Kasumi-1 (cell line): ENCODE measurements around the gene CTNND2.
A peak's percentile ranks its signal among the peaks of the same experiment; 100 is the strongest.
"Not testable (repeated sequence)": the region's sequence is repeated elsewhere in the genome, so short reads cannot be mapped to it uniquely, and the experiment has no call there.

Source experiments
- DNase-seq, 2 experiments: peaks; one replicate each; lab custom pipeline; 2025; lab: John Stamatoyannopoulos, UW

Gene CTNND2

DNA sequence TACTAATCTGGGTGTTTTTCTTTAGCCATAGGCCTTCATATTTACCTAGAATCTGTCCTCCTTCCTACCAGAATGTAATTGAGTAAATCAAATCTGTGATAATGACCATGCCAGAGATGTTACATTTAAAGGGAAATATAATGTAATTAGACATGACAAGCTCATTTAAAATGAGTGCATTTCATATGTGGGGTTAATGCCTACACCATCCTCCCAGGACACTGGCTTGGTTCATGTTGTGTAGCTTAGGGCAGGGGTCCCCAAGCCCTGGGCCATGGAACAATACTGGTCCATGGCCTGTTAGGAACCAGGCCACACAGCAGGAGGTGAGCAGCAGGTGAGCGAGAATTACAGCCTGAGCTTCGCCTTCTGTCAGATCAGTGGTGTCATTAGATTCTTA is 866.3 kb downstream of the CTNND2 start:
- DNase-seq: no peak

DNA sequence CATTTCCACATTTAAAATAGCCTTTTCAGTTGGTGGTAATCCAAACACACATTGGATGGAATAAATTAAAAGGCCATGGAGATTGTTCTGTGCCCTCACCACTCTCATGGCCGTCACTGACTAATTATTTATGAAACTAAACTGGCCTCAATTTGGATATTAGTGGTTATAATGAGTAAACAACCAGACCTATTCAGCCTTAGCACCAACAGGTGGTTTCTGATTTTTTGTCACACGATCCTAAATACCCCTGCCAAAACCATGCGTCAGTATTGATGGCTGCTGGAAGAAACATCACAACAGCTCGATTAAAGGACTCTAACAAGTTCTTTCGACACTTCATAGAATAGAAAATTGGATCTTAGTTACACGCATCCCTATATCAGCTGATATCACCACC is 867.2 kb downstream of the CTNND2 start:
- DNase-seq: no peak

DNA sequence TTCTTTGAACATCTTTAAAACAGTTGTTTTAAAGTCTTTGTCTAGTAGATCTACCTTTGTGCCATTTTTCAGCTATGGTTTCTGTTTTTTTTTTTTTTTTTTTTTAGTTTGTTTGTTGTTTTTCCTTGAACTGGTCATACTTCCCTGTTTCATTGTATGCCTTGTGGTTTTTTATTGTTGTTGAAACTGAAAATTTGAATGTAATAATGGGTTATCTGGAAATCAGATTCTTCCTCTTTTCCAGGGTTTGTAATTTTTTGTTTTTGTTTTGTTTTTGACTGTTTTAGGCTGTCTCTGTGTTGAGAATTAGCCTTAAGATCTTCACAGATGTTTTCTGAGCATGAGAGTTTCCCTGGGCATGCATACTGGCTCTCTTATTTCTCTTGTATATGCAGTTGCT is 873.6 kb downstream of the CTNND2 start:
- DNase-seq: no peak

DNA sequence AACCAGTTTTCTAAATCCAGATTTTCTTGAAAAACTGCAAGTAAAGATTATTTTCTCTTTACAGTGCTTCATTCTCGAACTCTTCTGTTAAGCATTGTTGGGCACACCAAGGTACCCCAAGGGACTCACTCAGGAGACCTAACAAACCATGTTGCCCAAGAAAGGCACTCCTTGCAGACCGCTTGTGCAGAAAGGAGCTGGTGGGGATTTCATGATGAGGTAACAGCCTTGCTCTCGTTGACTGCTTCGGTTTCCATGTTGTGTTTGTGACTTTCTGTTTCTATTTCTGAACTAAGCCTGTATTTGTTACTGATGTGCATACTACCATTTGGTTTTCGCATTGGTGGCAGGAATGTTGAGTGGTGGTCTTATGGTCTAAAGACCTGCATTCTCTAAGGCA is 876.6 kb downstream of the CTNND2 start:
- DNase-seq: no peak

DNA sequence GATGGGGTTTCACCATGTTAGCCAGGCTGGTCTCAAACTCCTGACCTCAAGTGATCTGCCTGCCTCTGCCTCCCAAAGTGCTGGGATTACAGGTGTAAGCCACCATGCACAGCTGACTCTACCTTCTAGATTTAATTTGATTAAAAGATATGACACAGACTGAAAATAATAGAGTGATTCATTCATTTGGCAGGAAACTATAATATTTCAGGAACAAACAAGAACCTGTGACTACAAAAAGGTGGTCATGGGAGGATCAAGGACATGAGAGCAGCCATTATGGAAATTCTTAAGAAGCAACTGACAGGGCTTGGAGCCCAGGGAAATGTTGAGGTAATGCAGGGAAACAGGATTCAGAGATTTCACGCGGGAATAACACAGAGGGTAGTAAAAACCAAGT is 877.7 kb downstream of the CTNND2 start:
- DNase-seq: no peak

DNA sequence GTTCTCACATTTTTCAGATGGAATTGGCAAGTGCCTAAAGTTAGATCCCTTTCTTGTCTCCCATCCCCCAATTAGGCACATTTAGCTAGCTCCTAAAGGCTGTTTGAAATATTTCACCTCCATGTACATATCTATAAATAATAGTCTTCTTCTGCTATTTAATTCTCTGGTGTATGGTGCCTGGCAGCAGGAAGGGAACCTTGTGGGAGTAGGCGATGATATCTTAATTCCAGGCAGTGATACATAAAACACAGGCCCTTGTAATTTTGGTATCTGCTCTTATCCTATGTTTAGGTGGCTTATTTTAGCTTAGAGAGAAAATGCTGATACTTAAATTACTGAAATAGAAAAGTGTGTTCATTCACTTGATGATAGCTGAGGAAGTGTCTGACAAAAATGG is 880.3 kb downstream of the CTNND2 start:
- no peak for DNase-seq

DNA sequence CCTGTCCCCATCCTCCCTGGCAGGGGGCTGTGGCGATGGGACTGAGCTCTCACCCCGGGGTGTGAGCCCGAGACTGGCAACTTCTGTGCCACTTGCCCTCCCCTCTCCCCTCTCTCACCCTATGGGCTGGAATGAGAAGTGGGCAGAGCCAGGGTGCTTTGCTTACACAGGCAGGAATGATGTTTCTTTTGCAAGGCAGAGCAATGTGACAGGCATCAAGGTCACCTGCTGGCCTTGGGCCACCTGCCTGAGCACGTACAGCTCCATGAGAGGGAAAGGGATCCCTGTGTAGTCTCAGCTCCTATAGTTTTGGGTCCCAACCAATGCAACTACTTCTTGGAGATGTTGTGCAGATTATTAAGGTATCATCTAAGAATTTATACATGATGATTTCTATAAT is 890.5 kb downstream of the CTNND2 start:
- DNase-seq: no peak

DNA sequence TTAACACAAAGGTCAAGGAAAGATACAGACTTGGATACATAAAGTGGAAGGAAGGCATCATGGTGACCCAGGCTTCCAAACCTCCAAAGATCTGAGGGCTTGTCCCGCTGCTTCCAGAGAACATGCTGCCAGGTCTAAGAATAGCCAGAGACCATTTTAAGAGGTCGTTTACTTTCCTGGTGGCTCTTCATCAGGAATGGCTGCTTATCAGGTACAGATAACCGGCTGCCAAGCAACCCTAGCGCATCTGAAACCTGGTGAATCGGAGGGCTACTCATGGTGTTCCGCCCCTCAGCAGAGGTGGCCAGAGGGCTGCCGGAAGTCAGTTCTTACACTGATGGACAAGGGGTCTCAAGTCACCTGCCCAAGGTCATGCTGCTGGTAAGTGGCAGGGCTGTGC is 892.0 kb downstream of the CTNND2 start:
- no peak for DNase-seq

DNA sequence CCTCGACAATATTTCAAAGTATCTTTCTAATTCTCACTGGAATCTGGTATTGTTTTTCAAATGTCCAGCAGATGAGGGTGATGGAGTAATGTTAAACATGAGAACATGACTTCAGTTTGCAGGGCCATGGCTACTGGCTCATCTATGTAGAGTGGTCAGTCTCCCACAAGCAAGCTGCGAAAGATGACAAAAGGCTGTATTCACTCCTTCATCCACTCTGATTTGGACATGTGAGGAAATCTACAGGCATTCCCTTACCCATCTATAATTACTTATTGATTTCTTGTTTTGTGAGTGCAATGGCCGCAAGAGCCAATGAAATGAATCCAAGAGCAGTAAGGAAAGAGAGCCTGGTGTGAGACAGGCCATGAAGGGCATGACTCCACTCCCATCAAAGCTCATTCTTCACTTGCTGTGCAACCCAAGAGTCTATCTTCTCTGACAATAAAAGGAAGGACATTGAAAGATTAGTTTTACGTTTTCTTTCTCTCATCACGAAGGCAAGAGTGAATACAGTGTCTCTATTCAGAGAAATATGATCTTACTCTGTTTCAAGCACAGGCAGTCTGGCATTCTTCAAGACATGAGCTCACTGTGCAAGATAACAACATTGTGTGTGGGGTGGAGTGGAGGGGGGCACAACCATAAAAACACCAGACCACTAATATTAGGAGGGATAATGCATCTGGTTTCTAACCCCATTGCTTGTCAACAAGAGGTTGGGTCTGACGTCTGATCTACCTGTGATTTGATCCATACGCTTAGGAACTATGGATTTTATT is 893.6 kb downstream of the CTNND2 start:
- DNase-seq: no peak

DNA sequence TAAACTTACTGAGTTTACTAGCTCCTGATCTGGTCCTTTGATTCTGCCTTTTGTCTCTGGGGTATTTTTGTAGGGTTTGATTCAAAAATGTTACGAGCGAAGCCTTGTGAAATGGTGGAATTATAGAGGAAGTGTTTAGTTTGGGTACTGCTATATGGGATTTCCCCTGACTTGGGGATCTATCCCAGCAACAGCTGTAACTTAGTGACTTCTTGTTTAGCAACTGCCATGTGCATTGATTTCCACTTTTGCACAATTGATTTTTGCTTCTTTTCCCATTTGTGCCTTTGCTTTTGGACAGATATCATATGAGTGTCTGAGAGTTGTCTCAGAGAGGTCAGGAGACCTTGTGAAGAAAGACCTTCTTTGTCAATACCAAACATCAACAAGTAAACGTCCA is 894.7 kb downstream of the CTNND2 start:
- no peak for DNase-seq

DNA sequence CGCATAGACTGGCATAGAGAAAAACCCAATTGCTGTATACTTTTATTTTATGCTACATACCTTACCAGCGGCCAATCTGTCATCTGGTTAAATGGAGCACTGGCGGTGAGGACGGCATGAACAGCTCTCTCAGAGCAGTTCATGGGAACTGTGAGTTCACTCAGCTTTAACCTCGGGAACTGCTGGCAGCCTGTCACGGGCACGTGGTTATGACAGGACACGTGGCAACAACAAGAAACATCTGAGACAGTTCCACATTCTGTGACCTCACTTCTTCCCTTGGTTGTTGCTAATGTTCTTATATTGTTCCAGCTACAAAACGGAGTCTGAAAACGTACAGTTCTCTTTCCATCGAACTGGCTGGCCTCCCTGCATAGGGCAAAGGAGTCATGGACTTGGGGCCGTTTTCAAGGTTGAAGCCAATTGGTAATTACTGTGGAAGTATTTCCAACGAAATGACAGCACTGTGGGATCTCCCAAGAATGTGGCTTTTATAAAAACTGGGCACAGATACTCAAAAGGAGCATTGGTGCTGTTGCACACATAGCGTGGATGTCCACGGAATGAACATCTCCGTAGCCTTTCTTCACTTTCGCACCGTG is 896.9 kb downstream of the CTNND2 start:
- DNase-seq: no peak

DNA sequence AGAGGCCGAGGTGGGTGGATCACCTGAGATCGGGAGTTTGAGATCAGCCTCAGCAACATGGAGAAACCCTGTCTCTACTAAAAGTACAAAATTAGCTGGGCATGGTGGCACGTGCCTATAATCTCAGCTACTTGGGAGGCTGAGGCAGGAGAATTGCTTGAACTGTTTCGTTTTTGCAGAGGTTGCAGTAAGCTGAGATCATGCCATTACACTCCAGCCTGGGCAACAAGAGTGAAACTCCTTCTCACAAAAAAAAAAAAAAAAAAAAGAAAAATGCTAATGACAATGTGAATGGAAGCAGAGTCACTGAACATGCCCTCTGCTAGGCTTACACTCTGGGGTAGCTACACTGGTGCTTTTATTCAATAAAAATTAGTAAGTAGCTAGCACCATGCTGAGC is 899.7 kb downstream of the CTNND2 start:
- DNase-seq: not testable (repeated sequence)

DNA sequence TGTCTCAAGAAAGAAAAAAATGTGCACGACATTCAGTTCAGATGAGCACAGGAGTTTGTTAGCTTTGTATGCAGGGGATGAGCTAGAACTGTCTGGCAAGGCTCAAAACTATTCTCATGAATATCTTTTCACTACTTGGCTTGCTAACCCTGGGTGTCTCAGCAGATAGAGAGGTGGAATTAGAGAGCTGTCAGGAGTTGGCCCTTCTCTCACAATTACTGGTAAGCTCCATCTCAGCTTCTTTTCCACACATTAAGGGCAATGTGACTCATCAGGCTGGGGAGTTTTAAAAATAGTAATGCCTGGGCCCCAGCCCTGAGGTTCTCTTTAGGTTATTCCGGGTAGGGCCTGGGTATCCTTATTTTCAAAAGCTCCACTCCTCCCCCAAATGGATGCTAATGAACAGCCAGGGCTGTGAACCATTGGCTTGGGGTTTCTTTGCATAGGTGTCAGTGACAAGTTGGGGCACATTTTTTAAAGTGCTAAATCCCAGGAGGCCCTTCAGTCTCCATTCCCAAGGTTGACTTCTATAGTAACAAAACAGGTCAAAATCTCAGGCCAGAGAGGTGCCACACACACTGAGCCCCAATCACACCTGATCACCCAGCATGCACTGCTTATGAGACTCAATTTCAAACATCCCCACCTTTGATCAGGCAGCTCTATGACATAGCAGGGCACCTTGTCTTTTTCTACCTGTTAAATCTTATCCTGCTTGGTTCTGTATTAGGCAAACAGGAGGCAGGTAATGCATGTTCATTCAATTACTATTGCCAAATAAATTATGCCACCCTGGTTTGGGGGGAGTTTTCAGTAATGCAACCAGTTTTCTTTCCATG is 903.5 kb downstream of the CTNND2 start:
- DNase-seq: no peak

DNA sequence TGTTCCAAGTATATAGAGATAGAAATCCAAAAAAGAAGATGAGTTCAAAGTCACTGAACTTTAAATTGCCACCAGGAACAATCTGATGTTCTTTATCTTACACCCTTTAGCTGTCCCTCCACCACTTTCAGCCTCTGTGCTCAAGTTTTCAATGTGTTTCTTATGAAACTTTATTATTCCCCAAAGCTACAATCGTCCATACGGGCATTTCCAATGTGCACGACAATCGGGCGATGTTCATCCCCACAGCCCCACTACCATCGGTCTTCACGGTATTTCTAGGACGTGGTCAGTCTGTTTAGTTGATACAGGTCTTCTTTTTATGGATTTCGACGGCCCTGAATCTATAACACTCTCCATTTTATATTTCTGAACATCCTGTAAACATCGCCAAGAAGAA is 904.5 kb downstream of the CTNND2 start:
- DNase-seq: no peak

DNA sequence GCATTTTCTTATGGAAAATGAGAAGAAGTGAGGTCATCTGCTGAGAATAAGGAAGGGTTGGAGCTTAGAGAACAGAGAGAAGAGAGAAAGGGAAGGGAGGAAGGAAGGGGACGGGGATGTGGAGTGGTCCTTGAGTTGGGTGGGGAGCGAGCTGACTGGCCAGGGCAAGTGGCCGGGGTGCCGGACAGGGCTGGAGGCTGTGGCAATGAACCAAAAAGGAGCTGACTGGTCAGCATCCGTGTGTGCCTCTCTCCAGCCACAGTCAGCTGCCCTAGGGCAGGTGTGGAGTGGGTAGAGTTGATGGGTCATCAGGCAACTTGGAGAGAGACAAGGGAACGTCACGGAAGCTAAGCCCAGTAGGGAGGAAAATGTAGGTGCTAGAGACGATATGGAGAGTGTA is 908.4 kb downstream of the CTNND2 start:
- no peak for DNase-seq

DNA sequence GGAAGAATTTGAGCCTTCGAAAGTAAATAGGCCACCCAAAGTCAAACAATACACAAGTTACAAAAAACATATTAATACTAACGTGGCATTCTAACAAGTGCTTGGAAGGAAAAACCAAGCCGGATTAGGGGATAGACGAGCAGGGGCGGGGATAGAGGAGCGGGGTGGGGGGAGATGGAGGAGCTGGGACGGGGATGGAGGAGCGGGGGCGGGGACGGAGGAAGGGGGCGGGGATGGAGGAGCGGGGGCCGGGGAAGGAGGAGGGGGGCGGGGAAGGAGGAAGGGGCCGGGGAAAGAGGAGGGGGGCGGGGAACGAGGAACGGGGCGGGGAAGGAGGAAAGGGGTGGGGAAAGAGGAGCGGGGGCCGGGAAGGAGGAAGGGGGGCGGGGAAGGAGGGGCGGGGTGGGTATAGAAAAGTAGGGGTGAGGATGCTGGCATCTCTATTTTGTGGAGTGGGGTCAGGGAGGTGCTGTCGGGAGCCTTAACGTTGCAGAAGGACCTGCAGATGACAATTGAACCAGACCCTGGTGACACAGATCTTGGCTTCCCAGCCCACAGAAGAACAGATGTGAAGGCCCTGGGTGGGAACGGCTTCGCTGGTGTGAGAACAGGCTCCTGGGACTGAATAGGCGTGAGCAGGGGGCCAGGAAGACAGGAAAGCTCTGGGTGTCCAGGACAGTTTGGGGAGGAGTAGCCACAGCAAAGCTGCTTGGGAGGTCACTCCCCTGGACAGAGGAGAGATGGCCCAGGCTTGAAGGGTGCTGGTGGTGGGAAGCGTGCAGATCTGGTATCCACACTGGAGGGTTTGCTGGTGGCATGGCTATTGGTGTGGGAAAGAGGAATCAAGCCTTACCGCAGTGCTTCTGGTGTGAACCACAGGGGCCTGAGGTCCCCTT is 909.9 kb downstream of the CTNND2 start:
- no peak for DNase-seq

DNA sequence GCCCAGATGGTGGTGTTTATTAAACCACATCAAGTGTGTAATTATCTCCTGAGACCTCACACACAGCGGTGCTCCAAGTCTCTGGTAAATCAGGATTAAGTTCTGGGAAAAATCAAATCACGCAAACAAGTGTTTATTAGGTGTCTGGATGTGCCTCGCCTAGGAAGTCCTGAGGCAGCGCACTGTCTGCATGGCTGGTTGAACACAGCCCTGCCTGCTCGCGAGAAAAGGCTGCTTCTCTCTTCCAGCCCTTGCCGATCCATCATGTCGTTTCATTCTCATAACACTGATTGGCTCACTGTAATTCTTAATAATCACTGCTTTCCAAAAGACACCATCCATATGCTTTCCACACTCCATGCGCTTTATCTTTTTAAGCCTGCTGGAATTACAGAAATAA is 913.6 kb downstream of the CTNND2 start:
- DNase-seq: no peak

DNA sequence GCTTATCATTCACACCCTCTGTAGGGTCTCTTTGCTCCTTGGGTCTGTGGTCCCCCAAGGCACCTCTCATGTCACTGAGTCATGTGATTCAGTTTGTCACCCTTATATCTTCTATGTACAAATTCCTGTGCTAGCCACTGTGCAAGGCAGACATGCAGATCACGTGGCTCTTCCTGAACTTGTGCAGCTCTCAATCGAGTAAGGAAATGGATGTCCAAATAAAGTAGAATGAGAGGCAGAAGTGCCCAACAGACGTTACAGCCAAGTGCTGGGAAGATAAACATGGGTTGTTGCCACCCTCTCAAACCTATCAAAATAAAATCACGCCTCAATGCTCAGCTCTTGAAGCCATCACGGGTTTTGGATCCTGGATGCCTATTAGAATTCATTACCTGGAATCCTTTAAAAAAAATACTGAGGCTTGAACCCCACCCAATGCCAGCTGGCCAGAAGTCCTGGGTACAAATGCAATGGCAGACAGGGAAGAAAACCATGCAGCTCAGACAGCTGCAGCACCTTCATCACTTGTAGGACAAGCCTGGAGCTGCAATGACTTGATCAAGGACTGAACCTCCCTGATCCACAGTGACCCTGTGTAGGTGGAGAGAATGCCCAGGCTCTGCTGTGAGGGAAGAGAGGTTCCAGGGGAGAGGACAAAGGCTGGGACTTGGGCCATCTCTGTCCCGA is 914.5 kb downstream of the CTNND2 start:
- DNase-seq: no peak

DNA sequence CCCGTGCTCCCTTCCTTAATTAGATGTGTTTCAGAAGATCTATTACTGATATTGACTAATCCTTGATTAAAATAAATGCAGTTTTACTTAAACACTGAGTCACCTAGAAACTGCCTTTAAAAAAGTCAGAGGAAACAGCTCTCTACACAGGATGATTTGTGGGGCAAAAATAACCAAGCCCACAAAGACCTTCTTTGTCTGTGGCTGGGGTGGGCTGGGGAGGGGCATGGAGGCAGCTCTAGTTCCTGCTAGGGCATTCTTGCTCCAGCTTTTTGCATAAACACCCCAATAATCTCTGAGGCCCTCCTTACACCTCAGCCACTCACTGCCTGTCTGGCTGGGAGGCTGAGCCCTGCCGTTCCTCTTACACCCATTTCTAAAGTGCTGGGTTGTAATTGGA is 915.6 kb downstream of the CTNND2 start:
- DNase-seq: no peak

DNA sequence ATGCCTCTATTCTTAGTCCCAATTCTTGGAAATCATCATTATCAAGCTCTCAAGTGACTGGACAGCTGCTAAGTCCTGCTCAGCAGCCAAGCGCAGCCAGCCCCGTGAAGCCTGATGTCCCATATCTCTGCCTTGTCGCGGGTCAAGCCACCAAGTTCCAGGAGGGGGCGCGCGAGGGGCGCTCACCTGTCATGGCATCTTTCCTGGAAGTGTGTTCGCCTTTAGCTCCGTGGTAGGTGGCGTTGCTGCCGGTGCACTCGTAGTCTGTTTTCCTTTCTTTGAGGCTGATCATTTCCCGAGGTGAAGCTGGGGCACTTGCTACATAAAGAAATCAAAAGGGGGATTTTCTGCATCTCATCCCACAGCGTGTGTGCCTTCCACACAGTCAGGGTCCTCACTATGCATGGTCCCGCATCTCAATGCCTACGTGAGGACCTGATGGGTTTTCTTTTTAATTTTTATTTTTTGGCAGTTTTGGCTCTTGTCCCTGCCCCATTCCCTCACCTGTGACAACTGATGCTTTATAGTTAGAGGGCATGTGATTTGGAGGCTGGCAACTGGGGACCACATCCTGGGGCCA is 916.2 kb downstream of the CTNND2 start:
- peak; percentile 26 to 47 for DNase-seq

DNA sequence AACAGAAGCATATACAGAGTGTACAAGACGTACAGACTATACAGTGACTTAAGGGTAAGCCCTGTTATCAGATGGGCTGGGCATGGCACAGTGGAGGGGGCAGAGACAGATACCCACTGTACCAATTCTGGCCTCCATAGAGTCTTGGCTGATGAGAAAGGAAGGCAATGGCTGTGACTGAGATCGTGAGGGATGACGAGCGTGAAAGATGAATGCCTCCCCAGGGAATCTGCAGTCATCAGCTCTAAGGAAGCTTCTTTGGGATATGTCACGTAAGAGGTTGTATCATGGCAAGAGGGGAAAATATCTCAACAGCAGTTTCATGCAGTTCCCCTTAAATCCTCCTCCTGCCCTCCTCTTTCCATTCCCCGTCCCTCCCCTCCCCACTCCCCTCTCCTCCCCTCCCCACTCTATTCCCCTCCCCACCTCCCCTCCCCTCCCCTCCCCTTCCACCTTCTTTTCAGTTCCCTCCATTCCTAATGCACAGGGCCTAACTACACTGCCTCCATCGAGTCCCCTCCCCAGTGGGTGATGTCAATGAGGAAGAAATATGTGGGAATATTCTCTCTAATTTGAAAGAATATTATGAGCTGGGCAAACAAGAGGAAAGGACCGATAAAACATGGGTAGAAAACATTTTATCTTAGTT is 916.8 kb downstream of the CTNND2 start:
- DNase-seq: no peak
